OCI-LY3 (cell line): ENCODE results near the gene OVOL2.

ENCODE experiments used
- H2AFZ ChIP-seq: fragments of 200-600, 300-600 bp; shearing (Covaris generic); 2 replicates; pipeline ENCODE4 v1.6.0; 2014; ENCODE audit warnings: antibody characterized with exemption, low read depth, low read length
- H3K27ac ChIP-seq: fragments of 200-600, 300-600 bp; sonication (generic); 2 replicates; pipeline ENCODE4 v1.5.1; 2014; ENCODE audit warnings: mild to moderate bottlenecking, low read length, moderate library complexity, mixed read lengths
- H3K27me3 ChIP-seq: fragments of 200-600, 300-600 bp; sonication (generic); 2 replicates; pipeline ENCODE4 v1.6.1; 2014; ENCODE audit warnings: low read depth, low read length, mixed read lengths
- H3K36me3 ChIP-seq: fragments of 200-600, 300-600 bp; sonication (generic); replicated peaks from 2 replicates; pipeline ENCODE3; 2014; ENCODE audit warnings: low read depth, low read length, mixed read lengths
- H3K4me1 ChIP-seq: fragments of 300-600, 200-600 bp; sonication (generic); 2 replicates; pipeline ENCODE4 v1.6.1; 2014; ENCODE audit warnings: low read length, mixed read lengths
- H3K4me2 ChIP-seq: fragments of 200-600, 300-600 bp; sonication (generic); 2 replicates; pipeline ENCODE4 v1.6.1; 2014; ENCODE audit warnings: low read length, mixed read lengths
- H3K4me3 ChIP-seq: fragments of 300-600, 200-600 bp; sonication (generic); 2 replicates; pipeline ENCODE4 v1.5.1; 2014; ENCODE audit warnings: antibody characterized with exemption, mild to moderate bottlenecking, low read length, moderate library complexity
- H3K79me2 ChIP-seq: fragments of 300-600, 200-600 bp; shearing (Covaris generic); 2 replicates; pipeline ENCODE4 v1.6.1; 2014; ENCODE audit warnings: mild to moderate bottlenecking, low read length, mixed read lengths
- H3K9ac ChIP-seq: fragments of 300-600, 200-600 bp; shearing (Covaris generic); 2 replicates; pipeline ENCODE4 v1.6.0; 2014; ENCODE audit warnings: mild to moderate bottlenecking, low read length, moderate library complexity
- H3K9me3 ChIP-seq: fragments of 200-600, 300-600 bp; shearing (Covaris generic); 2 replicates; pipeline ENCODE4 v1.6.1; 2014; ENCODE audit warnings: low read length, mixed read lengths; ENCODE audit not compliant: insufficient read depth
- H4K20me1 ChIP-seq: fragments of 200-600, 300-600 bp; sonication (generic); 2 replicates; pipeline ENCODE4 v1.6.1; 2016; ENCODE audit warnings: low read length, mixed read lengths; ENCODE audit not compliant: insufficient read depth
- CTCF ChIP-seq: fragments of 200-600, 300-600 bp; sonication (generic); IDR thresholded peaks from 2 replicates; pipeline ENCODE4 v1.5.1; 2014; ENCODE audit warnings: antibody characterized with exemption, low read length, low read depth
- EZH2phosphoT487 ChIP-seq: fragments of 200-600 bp; shearing (Covaris generic); IDR thresholded peaks from 2 replicates; pipeline ENCODE4 v1.6.1; 2018; ENCODE audit warnings: antibody characterized with exemption, mixed run types, low read depth

The OVOL2 gene

GRCh38 chr20:18012901-18013300 is 44.8 kb downstream of the OVOL2 start:
- no peak for TF ChIP-seq CTCF
- no peaks in the 10 kb centered on the region for H3K36me3 ChIP-seq
- H2AFZ ChIP-seq: no peak overlapping the region
- H3K4me3 ChIP-seq: no peak overlapping the region
- no peaks in the 10 kb centered on the region for H3K4me1 ChIP-seq
- no peak overlapping the region for H3K9ac ChIP-seq
- no peaks in the 10 kb centered on the region for H3K9me3 ChIP-seq
- no peak overlapping the region for H3K27ac ChIP-seq
- H3K79me2 ChIP-seq: no peaks in the 10 kb centered on the region
- H3K4me2 ChIP-seq: no peak overlapping the region
- no peaks in the 10 kb centered on the region for H4K20me1 ChIP-seq
- 0 out of 2 replicates have a peak, but pooled peaks cover 3% of the 10 kb centered on the region for H3K27me3 ChIP-seq

- no peaks in the 10 kb centered on the region for H3K4me1 ChIP-seq
- no peak overlapping the region for H3K9ac ChIP-seq
- no peak overlapping the region for H2AFZ ChIP-seq
- no peaks in the 10 kb centered on the region for H3K9me3 ChIP-seq
- TF ChIP-seq EZH2phosphoT487: no peak
- TF ChIP-seq CTCF: no peak
- H3K79me2 ChIP-seq: no peaks in the 10 kb centered on the region
- H3K4me2 ChIP-seq: no peak overlapping the region
- no peaks in the 10 kb centered on the region for H3K36me3 ChIP-seq
- H3K4me3 ChIP-seq: no peak overlapping the region
- no peaks in the 10 kb centered on the region for H3K27me3 ChIP-seq
- no peaks in the 10 kb centered on the region for H4K20me1 ChIP-seq
- no peak overlapping the region for H3K27ac ChIP-seq
These were observed 45.6 kb downstream of the OVOL2 start for GRCh38 chr20:18011951-18012645.

GRCh38 chr20:18011482-18011881 is 46.2 kb downstream of the OVOL2 start:
- H3K79me2 ChIP-seq: no peaks in the 10 kb centered on the region
- H3K4me2 ChIP-seq: no peak overlapping the region
- no peak overlapping the region for H3K9ac ChIP-seq

GRCh38 chr20:18009116-18009515 is 48.6 kb downstream of the OVOL2 start:
- H3K9ac ChIP-seq: no peak overlapping the region
- no peak overlapping the region for H3K27ac ChIP-seq
- TF ChIP-seq CTCF (no peak), EZH2phosphoT487 (no peak)
- H4K20me1 ChIP-seq: no peaks in the 10 kb centered on the region
- no peak overlapping the region for H3K4me3 ChIP-seq
- H3K4me2 ChIP-seq: no peak overlapping the region
- H3K9me3 ChIP-seq: no peaks in the 10 kb centered on the region
- no peaks in the 10 kb centered on the region for H3K36me3 ChIP-seq
- no peaks in the 10 kb centered on the region for H3K27me3 ChIP-seq
- peaks cover 20% of the 10 kb centered on the region for H3K4me1 ChIP-seq
- no peak overlapping the region for H2AFZ ChIP-seq
- H3K79me2 ChIP-seq: no peaks in the 10 kb centered on the region

More at GRCh38 chr20:18011482-18011881, 46.2 kb downstream of the OVOL2 start:
- Histone ChIP-seq H4K20me1 (no peaks in the 10 kb centered on the region), H3K27ac (no peak overlapping the region), H3K9me3 (no peaks in the 10 kb centered on the region), H2AFZ (no peak overlapping the region), H3K4me3 (no peak overlapping the region), H3K27me3 (no peaks in the 10 kb centered on the region), H3K4me1 (no peaks in the 10 kb centered on the region), H3K36me3 (no peaks in the 10 kb centered on the region)
- TF ChIP-seq CTCF (no peak), EZH2phosphoT487 (no peak)
